Body of pancreas (tissue), 4 donors: Measurements from ENCODE around the gene RNF130. TPM values are rescaled to one million over a fixed set of nuclear protein-coding genes. Genes with fewer than 3 reads are reported as not detected.

Experiments used
- ATAC-seq: fragments of 150-250 bp; one replicate; pipeline ENCODE4 v1.9.1; 2016
- DNase-seq, 4 donors: peaks; one replicate each; pipeline ENCODE4 v3.0.0-alpha.2; 2019
- H3K27ac ChIP-seq, 4 donors: fragments of 200-600 bp; sonication (generic); 1 replicate in 3 of 4; 2 replicates in 1 of 4; pipeline versions ENCODE4 v1.5.1 to v1.6.1; 2016 to 2019; ENCODE audit warnings: mild to moderate bottlenecking in 1 of 4, mixed read lengths in 1 of 4, moderate library complexity in 1 of 4
- H3K27me3 ChIP-seq, 2 donors: fragments of 200-600 bp; sonication (generic); one replicate each; pipeline ENCODE4 v1.6.0; 2016; ENCODE audit warnings: mild to moderate bottlenecking in 1 of 2
- H3K36me3 ChIP-seq, 2 donors: fragments of 200-600 bp; sonication (generic); replicated peaks in 1 of 2; 2 replicates each; pipeline ENCODE4 v1.5.1; 2016; ENCODE audit warnings: low read depth in 2 of 2; ENCODE audit not compliant: insufficient read depth in 1 of 2
- H3K4me1 ChIP-seq: fragments of 200-600 bp; sonication (generic); one replicate; pipeline ENCODE4 v1.6.0; 2016
- H3K4me3 ChIP-seq, 2 donors: fragments of 200-600 bp; sonication (generic); 1 replicate in 1 of 2; 2 replicates in 1 of 2; pipeline ENCODE4 v1.5.1; 2016 to 2019
- H3K9me3 ChIP-seq, 3 donors: fragments of 200-600 bp; sonication (generic); 1 replicate in 2 of 3; 2 replicates in 1 of 3; pipeline ENCODE4 v1.5.1; 2016
- POLR2A ChIP-seq, 3 donors: fragments of 450-650 bp; IDR thresholded peaks; one replicate each; pipeline ENCODE4 v1.6.1; 2016; ENCODE audit warnings: antibody characterized with exemption in 3 of 3, mild to moderate bottlenecking in 2 of 3
- WGBS, 2 donors: methylation state at CpG; one replicate each; pipeline ENCODE4 v1.1.5; 2017; 5-methylcytosine and 5-hydroxymethylcytosine counted together
- intact Hi-C: fragments of 100-400 bp; cut with DNase I; formaldehyde crosslinking; loops from one replicate; pipeline ENCODE4 v1.15.1; 2023
- total RNA-seq, 2 donors: library from RNA; depleted of rRNA; stranded (reverse); fragments of >200 nt; gene quantifications; one replicate each; pipeline ENCODE4 v1.1.0, GENCODE V29; 2016
- TF ChIP-seq, protein P1 (sequence below), 7 experiments: fragments of 450-650 bp in 4 of 7; fragments of 200-600 bp in 3 of 7; sonication (generic) in 3 of 7; IDR thresholded peaks; one replicate each; pipeline ENCODE4 v1.5.1; 2016 to 2019; ENCODE audit warnings: antibody characterized with exemption in 7 of 7

The RNF130 gene
- total RNA-seq, 2 donors from 2014 or later: 32.3 to 58.9 TPM

DNA sequence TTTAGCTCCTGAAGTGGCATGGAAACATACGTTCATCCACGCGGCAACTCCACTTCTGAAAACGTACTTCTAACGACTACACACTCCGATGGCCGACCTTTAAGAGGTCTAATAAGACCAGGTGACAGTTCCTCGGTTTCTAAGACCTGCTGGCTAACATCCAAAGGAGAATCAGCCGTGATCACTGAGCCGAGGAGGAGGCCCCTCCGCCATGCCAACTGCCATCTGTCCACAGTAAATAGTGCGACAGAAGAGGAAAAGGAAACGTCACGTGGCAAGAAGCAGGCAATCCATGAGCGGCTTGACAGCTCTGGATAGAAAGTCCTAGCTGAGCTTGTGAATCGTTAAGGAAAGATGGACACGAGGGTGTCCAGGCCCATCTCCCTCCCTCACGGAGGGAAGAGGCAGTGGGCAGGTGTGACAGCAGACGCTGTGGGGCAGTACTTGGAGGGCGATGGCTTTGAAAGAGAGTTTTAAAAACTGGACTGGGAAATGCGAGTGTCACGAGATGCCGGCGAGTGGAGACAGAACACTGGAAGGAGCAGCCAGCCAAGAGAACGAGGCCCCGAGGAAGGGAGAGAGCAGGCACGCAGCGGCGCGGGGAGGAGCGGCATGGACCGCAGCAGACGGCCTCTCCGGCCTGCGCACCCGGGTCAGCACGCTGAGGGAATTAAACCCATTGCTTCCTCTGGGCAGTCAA is 97.2 kb downstream of the RNF130 start:
- Histone ChIP-seq H3K27ac (no peak overlapping the region), H3K36me3 (peaks cover 0 to 9% of the 10 kb centered on the region in 2 donors), H3K9me3 (no peaks in the 10 kb centered on the region), H3K4me1 (no peaks in the 10 kb centered on the region), H3K4me3 (no peak overlapping the region), H3K27me3 (no peaks in the 10 kb centered on the region)
- DNase-seq (peak in 3 of 4 donors; percentile 31 to 39 (median 35)), ATAC-seq (peak; percentile 45)
- 89 to 95% methylated on average over 37 of the region's 37 CpGs for WGBS, 2 donors
- intact Hi-C loops: no loop called here
- TF ChIP-seq, protein P1, sequence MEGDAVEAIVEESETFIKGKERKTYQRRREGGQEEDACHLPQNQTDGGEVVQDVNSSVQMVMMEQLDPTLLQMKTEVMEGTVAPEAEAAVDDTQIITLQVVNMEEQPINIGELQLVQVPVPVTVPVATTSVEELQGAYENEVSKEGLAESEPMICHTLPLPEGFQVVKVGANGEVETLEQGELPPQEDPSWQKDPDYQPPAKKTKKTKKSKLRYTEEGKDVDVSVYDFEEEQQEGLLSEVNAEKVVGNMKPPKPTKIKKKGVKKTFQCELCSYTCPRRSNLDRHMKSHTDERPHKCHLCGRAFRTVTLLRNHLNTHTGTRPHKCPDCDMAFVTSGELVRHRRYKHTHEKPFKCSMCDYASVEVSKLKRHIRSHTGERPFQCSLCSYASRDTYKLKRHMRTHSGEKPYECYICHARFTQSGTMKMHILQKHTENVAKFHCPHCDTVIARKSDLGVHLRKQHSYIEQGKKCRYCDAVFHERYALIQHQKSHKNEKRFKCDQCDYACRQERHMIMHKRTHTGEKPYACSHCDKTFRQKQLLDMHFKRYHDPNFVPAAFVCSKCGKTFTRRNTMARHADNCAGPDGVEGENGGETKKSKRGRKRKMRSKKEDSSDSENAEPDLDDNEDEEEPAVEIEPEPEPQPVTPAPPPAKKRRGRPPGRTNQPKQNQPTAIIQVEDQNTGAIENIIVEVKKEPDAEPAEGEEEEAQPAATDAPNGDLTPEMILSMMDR (IDR thresholded peaks at IDR 0.05): no peak
- TF ChIP-seq POLR2A (IDR thresholded peaks at IDR 0.05): no peak

DNA sequence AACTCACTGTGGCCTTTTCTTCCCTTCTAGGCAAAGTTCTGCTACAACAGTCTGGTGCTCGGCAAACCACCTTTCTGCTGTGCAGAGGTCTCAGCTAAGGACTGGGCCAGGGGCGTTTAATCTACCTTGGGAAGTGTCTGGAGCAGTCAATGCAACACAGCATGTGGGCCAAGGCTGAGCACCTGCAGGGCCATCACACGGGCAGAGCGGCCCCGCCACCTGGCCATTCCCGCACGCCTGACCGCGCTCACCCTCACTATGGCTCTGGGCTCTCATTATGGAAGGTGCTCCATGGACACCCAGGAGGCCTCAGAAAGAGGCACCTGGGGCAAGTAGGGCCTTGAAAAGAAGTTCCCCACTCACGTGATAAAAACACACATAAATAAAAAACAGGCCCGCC is 98.2 kb downstream of the RNF130 start:
- DNase-seq (no peak), ATAC-seq (no peak)
- Histone ChIP-seq H3K9me3 (no peaks in the 10 kb centered on the region), H3K36me3 (peaks cover 0 to 7% of the 10 kb centered on the region in 2 donors), H3K27me3 (no peaks in the 10 kb centered on the region), H3K4me1 (no peaks in the 10 kb centered on the region), H3K27ac (no peak overlapping the region), H3K4me3 (no peak overlapping the region)
- WGBS, 2 donors: 88 to 89% methylated on average over 11 of the region's 11 CpGs
- no peak for TF ChIP-seq POLR2A (IDR thresholded peaks at IDR 0.05)
- intact Hi-C loops: no loop called here

DNA sequence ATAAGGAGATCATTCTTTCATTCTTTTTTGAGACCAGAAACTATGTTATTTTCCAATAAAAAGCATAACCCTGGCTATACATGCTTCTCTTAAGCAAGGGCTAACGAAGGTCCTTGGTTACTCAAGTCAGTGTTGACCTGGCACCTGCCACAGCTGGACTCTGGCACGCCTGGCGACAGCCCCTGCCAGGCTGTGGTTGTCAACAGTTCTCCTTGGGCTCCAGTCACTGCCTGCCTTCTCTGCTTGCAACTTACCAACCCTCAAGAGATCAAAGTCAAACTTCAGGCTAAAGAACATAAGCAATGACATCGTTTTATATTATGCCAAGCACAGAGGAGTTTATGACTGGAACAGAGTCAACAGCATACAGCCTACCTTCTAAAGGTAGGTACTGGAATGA is 102.4 kb downstream of the RNF130 start:
- DNase-seq (peak in 3 of 4 donors; percentile 33 to 57 (median 44)), ATAC-seq (no peak)
- Histone ChIP-seq H3K36me3 (peaks cover 6 to 7% of the 10 kb centered on the region in 2 donors), H3K4me3 (no peak overlapping the region), H3K27ac (no peak overlapping the region), H3K9me3 (no peaks in the 10 kb centered on the region), H3K27me3 (no peaks in the 10 kb centered on the region), H3K4me1 (no peaks in the 10 kb centered on the region)
- WGBS, 2 donors: 44 to 65% methylated on average over 4 of the region's 4 CpGs
- intact Hi-C loops: no loop called here
- TF ChIP-seq, protein P1 (IDR thresholded peaks at IDR 0.05): no peak
- no peak for TF ChIP-seq POLR2A (IDR thresholded peaks at IDR 0.05)

DNA sequence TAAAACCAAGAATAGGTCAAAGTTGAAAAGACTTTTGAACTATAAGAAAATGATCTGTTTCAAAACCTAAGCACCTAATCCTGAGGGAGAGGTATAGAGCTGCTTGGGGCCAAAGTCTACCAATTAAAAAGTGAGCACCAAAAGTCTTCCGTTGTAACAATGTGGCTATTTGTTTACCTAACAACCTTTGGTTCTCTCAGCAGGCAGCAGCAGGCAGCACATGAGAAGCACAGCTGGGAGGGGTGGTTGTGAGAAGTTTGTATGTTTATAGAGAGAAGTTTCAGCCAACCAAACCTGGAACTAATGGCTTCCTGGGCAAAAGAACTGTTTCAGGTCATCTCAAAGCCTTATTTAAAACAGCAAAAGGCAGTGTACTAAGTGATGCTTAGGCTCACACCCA is 104.1 kb downstream of the RNF130 start:
- Histone ChIP-seq H3K27me3 (no peaks in the 10 kb centered on the region), H3K9me3 (no peaks in the 10 kb centered on the region), H3K27ac (no peak overlapping the region), H3K4me1 (no peaks in the 10 kb centered on the region), H3K36me3 (peaks cover 6 to 11% of the 10 kb centered on the region in 2 donors), H3K4me3 (no peak overlapping the region)
- no peak for ATAC-seq
- intact Hi-C loops: no loop called here
- DNase-seq: no peak
- no peak for TF ChIP-seq POLR2A (IDR thresholded peaks at IDR 0.05)
- TF ChIP-seq, protein P1 (IDR thresholded peaks at IDR 0.05): no peak
- WGBS, 2 donors: 25% methylated on average over 1 of the region's 1 CpG

DNA sequence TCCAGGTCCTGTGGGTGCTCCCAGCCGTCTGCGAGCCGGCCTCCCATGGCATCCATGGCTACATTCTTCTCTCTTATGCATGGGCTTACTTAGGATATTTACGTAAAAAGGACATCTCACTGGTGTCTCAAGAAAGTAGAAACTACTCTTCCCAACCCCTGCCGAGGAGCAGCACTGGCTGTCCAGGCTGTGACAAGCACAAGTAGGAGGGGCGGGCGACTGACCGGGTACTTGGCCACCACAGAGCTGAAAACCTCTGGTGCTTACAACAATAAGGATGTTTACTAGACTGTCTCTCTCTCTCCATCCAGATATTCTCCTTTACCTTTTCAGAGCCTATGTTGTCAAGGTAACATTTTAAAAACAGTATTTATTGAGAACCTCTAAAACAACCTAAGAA is 107.5 kb downstream of the RNF130 start:
- DNase-seq (no peak), ATAC-seq (no peak)
- Histone ChIP-seq H3K9me3 (no peaks in the 10 kb centered on the region), H3K27me3 (no peaks in the 10 kb centered on the region), H3K4me1 (peaks cover 4% of the 10 kb centered on the region), H3K36me3 (peaks cover 6 to 11% of the 10 kb centered on the region in 2 donors), H3K27ac (no peak overlapping the region), H3K4me3 (no peak overlapping the region)
- TF ChIP-seq, protein P1 (IDR thresholded peaks at IDR 0.05): no peak
- no peak for TF ChIP-seq POLR2A (IDR thresholded peaks at IDR 0.05)
- WGBS, 2 donors: 94 to 99% methylated on average over 8 of the region's 8 CpGs
- intact Hi-C loops: no loop called here
